Kidney glomerular epithelial cell (primary cell): ENCODE results near the gene AKAP13.
"Not testable (repeated sequence)": the region's sequence is repeated elsewhere in the genome, so short reads cannot be mapped to it uniquely, and the experiment has no call there.

Experiments
- DNase-seq: peaks from one replicate; lab custom pipeline; 2025; lab: John Stamatoyannopoulos, UW

Gene AKAP13

DNA sequence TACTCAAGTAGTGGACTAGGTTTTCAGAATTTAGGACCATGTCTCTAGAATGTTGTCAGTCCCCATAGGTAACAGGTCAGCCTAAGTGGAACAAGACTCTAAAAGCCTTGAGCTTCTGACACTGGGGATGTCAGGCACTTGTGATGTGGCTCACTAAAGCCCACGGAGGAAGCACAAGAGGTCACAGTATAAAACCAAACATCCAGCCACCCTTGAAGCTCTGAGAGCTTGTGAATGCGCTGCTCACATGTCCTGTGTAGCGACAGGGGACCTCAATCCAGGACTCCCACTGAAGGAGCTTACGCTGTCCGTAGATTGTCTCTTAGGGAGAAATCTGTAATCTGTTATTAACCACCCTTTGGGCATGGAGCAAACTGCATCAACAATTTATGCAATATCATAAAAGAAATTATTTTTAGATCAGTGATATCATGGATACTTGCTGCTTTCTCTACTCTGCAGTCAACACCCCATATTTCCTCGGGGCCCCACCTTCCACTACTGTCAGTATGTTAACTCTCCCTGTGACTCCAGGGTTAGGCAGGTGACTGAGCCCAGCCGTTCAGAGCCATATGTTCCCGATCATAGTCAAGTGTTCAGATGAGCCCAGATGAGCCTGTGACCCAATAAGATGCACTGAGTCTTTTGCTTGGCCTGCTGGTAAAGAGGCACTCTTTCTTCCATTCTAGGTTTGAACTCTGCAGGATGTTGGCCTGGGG lies 32.2 kb upstream of the AKAP13 start:
- DNase-seq: not testable (repeated sequence)

DNA sequence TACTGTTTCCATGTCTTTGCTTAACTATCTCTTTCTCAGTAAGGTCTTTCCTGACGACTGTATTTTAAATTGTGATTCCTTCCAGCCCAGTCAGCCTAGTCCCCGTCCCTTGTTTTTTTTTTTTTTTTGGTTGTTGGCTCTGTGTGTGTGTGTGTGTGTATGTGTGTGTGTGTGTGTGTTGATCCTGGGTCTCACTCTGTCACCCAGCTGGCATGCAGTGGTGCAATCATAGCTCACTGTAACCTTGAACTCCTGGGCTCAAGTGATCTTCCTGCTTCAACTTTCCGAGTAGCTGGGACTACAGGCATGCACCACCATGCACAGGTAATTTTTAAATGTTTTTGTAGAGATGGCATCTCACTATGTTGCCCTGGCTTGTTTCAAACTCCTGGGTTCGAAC lies 31.3 kb upstream of the AKAP13 start:
- not testable (repeated sequence) for DNase-seq

DNA sequence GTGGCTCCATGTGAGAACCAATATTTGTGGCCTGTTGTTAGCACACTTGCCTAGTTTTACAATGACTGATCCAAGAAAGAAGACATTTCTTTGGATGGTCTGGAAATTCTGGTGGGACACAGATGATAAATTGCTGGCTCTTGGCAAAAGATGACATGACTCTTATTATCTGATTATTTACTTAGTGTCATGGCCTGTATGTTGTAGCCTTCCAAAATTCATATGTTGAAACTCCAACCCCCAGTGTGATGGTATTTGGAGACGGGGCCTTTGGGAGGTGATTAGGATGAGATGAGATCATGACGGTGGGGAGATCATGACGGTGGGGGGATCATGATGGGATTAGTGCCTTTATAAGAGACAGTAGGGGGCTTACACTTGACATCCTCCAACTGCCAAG lies 30.0 kb upstream of the AKAP13 start:
- no peak for DNase-seq

DNA sequence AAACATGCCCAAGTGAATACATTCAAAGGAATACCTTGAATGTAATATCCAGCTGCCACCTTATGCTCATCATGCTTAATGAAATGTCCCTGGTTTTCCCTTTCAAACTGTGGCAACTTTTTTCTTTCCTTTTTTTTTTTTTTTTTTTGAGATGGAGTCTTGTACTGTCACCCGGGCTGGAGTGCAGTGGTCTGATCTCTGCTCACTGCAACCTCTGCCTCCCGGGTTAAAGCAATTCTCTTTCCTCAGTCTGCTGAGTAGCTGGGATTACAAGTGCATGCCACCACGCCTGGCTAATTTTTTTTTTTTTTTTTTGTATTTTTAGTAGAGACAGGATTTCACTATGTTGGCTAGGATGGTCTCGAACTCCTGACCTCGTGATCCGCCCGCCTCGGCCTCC lies 28.9 kb upstream of the AKAP13 start:
- not testable (repeated sequence) for DNase-seq

DNA sequence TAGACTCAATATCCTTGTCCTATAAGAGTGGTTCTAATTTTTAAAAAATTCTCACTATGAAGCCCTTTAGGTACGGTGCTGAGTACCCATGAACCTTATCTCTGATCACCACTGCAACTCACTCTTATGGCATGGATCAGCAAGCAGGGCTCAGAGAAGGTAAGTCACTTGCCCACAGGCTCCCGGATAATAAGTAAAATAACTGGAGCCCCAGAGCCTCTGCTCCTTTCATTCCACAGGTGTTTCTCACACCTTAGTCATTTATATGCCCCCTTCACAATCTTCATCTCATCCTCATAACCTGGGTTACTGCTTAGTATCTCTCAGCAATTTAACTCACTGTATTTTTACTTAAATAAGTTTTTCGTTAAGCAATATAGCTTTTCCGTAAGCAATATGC lies 28.4 kb upstream of the AKAP13 start:
- no peak for DNase-seq

DNA sequence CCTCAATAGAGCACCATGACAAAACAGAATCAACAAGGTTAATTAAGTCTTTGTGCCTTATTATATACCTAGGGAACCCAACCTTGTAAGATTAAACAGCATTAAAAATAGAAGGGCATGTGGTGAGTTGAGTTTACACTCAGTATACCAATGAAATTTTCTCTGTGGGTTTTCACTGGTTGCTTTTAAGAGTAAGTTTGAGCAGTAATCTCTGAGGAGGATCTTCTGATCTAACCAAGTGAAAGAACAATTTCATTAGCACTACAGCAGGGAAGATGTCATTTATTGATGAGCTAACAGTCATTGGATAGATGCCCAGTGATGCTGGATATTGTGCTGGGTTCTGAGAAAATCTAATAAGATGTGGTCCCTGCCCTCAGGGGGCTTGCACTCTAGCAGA lies 26.9 kb upstream of the AKAP13 start:
- DNase-seq: no peak

DNA sequence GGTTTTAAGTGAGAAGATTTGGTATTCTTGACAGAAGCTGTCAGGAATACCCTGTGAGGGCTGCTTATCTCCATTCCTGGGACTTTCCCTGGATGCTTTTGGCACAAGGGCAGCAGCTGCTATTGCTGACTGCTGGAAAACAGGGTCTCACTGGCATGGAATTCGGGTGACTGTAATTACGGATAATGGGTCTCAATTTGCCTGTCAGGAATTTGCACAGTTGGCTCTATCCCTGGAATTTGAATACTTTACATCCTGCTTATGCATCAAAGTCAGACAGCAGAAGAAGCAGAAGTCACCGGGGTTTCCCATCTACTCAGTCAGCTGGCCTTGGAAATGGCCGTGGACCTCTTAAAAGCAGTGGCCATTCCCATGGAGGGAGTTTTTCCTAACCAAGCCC lies 25.9 kb upstream of the AKAP13 start:
- peak; percentile 93 for DNase-seq

DNA sequence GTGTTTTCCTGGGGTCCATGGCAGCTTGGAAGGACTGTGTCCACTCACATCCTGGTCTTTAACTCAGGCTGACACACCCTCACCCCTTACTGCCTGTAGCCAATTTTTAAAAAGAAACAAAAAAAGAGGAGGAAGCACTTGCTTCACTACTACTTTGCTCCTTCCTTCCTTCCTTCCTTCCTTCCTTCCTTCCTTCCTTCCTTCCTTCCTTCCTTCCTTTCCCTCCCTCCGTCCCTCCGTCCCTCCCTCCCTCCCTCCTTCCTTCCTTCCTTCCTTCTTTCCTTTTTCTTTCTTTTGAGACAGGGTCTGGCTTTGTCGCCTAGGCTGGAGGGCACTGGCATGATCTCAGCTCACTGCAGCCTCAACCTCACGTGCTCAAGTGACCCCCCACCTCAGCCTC lies 25.5 kb upstream of the AKAP13 start:
- no peak for DNase-seq

DNA sequence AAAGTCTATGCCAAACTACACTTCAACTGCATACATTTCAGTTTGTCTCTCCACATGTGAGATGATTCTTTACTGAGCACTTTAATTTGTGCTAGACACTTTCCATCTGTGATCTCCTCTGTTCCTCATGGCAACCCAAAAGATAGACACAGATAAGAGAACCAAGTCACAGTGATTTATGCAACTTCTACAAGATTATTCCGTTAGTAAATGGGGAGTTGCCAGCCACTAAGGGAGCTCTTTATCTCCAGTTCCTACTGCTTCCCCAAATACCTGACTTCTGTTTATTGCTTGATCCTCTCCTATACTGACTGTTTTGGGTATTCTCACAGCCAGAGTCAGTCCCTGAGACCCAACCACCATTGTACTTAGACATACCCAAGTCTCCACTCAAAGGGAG lies 24.1 kb upstream of the AKAP13 start:
- no peak for DNase-seq

DNA sequence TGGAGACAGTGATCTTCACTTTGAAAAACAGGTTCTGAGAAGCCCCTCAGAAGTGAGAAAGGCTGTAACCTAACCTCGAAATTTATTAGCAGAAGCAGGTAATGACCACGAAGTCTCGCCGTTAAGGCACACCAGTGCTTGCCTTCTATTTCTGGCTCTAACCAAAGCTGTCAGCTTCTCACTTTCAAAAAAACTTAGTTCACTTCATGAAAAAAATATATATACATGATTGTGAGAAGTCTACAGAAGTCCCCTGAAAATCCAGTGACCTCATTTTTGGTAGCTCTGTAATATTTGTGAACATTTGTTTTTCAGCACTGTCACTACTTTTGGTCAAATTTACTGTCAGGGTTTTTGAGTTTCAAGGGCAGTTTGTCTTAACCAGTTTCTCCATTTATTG lies 19.1 kb upstream of the AKAP13 start:
- DNase-seq: no peak

DNA sequence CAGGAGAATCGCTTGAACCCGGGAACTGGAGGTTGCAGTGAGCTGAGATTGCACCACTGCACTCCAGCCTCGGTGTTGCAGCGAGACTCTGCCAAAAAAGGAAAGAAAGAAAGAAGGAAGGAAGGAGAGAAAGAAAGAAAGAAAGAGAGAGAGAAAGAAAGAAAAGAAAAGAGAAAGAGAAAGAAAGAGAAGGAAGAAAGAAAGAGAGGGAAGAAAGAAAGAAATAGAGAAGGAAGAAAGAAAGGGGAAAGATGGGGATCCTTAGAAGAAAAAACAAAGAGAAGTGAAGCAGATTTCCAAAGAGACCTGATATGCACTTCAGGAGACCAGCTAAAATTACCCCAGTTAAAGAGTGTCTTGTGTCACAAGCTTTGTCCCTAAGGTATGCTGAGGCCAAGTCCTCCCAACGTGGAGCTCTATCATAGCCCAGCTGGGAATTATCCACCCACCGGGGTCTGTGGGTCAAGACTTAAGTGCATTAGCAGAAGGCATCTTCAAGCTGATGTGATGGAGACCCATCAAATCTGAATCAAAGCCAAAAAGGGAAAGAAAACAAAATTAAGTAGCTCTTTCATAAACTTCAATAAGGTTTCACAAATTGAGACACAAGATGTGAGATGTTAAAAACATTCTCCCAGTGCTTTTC lies 17.8 kb upstream of the AKAP13 start:
- DNase-seq: no peak

DNA sequence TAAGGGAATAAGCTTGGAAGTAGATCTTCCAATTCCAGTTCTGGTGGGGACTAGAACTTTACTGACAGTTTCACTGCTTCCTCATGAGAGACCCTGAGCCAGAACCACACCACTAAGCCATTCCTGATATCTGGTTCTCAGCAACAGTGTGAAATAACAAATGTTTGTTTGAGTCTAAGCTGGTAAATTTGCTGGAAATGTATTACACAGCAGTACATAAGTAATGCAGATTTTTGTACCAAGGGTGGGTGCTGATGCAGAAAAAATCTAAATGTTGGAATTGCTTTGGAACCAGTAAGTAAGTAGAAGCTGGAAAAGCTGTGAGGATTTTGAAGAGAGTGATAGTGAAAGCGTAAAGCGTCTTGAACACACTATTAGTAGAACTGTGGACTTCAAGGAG lies 14.4 kb upstream of the AKAP13 start:
- DNase-seq: no peak

DNA sequence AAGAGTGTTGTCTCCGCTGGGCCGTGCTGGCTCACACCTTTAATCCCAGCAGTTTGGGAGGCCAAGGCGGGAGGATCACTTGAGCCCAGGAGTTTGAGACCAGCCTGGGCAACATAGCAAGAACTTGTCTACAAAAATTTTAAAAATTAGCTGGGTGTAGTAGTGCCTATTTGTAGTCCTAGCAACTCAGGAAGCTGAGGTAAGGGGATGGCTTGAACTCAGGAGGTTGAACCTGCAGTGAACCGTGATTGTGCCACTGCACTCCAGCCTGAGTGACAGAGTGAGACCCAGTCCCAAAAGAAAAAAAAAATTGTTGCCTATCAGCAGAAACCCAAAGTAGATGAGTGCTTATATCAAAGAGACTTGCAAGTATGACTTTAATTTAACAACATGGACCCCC lies 12.7 kb upstream of the AKAP13 start:
- no peak for DNase-seq

DNA sequence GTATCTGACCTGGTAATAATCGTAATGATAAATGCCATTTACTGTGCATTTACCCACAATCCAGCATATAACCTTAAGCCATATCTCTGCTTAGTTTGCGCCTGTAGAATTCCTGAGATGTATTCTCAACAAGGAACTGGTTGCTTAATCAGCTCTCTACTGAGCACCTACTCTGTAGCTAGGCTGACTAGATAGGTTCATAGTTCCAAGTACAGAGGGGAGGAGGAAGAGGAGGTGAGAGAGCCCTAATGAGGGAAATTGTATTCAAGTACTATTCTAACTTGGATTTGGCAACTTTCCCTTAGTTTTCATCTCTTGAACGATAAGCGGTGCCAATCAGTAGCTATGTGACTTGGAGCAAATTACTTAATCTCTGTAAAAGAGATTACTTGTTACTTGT lies 5.6 kb upstream of the AKAP13 start:
- no peak for DNase-seq

DNA sequence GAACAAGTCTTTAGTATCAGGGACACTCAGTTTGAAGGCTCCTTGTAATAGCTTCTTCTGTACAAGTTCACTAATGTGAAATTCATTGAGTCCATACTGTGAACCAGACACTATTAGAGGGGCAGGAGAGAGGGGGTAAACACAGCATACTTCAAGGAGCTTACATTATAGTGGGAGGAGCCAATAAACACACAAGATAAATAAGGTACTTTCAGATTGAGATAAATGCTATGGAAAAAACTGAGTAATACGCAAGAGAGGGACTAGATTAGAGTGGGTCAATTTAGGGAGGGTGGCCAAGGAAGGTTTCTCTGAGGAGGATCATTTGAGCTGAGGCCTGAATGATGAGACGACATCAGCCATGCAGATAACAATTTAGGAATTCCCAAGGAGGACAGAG lies 3.1 kb upstream of the AKAP13 start:
- no peak for DNase-seq

DNA sequence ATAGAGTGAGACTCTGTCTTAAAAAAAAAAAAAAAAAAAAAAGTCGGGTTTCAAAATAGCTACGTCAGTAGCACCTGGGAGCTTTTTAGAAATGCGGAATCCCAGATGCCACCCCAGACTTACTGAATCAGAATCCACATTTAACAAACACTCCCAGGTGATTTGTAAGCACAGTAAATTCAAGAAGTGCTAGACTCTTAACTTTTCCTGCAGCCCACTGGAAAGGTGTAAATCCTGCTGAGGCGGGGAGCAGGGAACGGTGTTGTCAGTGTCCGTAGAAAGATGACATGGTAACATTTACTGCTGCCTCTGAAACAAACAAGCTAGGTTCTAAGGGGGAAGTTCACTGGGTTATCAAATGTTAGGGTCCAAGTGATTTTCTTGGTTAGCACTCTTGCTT lies 2.4 kb upstream of the AKAP13 start:
- no peak for DNase-seq

DNA sequence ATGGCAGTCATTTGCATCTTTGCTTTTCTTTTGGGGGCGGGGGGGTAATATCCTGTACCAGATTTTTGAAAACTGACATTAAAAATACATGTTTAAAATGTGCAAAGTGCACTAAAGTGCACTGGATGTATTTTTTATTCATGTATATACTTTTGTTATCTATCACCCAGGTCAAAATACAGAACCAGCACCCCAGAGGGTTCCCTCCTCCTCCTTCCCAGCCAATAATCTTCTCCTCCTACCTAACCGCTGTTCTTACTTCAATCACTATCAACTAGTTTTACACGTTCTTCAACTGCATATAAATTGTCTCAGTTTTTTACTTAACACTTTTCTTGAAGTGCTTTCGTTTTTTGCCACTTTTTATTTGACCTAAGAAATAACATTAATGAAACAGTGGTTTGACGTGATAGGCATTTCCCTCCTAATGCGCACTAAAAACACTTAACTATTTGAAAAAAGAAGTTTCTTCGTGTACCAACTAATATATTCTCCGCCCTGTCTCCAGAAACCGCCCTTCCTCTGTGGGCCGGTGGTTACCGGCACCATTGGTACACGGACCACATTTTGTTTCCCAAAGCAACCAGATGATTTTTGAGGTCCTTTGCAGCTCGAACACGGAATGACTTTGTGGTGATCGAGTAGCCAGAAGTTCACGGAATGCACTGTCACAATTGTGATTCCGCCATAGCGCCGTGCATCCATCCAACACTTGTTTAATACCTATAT lies 836 bp upstream of the AKAP13 start:
- peak; percentile 39 for DNase-seq

DNA sequence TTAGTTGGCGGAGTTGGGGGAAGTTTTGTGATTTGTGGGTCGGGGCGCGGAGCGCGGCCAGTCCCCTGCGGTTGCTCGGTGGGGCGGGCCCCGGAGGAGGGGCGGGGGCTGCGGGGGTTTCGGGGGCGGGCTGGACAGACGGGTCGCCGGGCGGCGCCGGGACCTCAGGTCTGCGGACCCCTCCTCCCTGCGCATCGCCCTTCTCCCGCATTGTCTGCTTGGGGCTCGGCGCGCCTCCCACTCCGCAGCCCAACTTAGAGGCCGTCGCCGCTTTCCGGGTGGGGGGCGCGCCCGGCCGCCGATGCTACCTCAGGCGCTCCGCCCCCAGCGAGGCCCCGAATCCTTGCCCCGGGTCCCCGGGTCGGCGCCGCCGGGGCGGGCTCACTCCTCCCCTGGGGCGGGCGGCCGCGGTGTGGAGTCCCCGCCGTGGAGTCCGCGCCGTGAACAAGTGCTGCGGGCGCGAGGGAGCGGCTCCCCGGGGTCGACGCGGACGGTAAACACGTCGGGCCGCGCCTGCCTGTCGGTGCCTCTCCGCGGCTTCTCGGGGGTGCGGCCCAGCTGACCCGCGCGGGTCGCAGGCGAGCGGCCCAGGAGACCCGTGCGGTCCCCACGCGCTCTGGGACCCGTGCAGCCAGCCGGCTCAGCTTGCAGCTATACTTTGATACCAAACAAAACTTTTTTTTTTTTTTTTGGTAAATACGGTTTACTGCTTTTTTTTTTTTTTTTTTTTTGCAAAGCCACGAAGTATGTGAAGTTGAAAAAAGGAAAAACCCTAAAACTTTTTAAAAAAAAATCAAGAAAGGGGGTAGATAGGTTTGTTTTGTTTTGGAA lies 624 bp downstream of the AKAP13 start:
- DNase-seq: no peak

DNA sequence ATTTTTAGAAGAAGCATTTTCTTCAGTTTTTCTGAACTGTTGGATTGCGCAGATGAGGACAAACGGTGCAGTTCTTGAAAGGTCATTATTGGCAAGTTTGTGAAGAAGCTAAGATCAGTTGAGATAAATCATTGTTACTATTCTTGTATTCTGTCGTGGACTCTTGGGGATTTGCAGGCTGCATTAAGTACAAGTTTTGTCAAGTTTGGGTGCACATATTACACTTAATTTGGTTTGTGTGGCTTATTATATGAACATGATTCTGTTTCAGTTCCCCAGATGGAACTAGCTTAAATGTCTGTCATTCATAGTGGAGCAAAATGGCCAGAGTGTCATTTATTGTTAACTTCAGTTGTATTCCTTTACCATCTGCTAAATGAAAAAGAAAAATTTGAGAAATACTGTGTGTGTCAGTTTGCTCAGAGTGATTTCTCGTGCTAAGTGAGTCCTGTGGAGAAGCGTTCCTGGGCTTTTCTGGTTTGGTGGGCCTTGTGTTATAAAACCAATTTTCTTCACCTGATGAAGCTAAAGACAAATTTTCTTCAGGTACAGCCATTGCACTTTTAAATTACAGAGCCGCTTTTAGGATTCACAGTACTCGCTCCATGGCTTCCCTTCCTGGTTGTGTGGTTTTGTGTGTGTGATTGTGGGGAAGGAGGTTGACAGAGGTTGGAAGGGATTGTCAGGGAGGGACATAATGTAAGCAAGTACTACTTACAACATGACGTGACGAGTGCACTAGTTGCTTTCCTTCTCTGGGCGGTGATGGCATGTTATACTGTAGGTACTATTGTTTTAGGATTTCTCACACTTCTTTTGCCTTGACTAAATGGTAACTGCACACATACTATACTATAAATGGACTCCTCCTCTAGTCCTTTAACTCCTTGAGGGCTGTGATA lies 1.7 kb downstream of the AKAP13 start:
- DNase-seq: no peak

DNA sequence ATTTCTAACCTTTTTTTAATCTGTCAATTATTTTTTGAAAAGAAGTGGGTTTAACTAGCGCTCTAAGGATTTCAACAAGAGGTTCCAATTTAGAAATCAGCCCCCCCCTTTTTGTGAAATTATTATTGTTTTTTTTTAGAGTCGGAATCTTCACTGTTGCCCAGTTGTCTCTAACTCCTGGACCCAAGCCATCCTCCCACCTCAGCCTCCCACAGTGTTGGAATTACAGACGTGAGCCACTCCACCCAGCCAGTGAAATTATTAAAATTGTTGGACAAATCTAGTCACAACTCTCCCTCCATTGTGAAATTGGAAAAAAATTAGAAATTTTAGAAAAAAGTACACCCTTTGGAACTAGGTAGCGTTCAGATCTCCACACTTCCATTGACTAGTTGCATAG lies 2.5 kb downstream of the AKAP13 start:
- DNase-seq: no peak

DNA sequence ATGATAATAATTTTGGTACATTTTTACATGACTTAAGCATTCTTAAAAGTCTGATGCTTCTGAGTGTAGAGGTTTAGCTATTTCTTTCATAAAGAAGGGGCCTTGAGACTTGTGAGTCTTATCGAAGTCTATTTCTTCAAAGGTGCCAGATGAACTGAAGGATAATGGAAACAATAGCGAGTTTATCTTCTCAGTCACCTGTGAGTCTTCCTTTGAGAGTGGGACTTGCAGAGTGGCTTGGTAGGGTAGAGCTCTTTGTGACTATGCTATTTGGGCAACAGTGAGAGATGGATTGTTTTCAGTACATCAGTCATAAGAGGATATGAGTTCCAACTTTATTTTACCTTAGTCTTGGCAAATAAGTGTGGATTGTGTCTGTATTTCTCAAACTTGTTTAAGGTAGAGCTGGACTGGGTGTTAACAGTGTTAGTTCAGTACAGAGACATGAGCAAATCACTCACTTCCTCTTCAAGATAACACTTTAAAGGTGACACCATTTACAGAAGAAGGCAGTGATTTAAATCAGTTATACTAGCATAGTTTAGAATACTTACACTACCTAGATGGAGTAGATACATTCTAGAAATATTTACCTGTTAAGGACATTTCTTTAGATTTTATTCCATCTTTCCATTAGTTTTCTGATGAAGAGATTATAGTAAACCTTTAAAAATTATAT lies 3.2 kb downstream of the AKAP13 start:
- no peak for DNase-seq
